GM21529 (cell line): ENCODE data around the gene DISC1.
"Not testable (repeated sequence)": the region's sequence is repeated elsewhere in the genome, so short reads cannot be mapped to it uniquely, and the experiment has no call there.

Experiments
- ATAC-seq: cut with Tn5 transposase; IDR thresholded peaks from one replicate; pipeline ENCODE4 v1.9.1; 2021; ENCODE audit not compliant: unreplicated experiment

The DISC1 gene

GRCh38 chr1:231634323-231635013 is 7.9 kb downstream of the DISC1 start:
- no peak for ATAC-seq

- no peak for ATAC-seq
Measured at GRCh38 chr1:231636157-231636556, 9.6 kb downstream of the DISC1 start.

GRCh38 chr1:231636922-231637321 is 10.3 kb downstream of the DISC1 start:
- not testable (repeated sequence) for ATAC-seq

- no peak for ATAC-seq
Measured at GRCh38 chr1:231638647-231639046, 12.1 kb downstream of the DISC1 start.

GRCh38 chr1:231639819-231640218 is 13.2 kb downstream of the DISC1 start:
- ATAC-seq, result no peak

GRCh38 chr1:231641444-231641843 is 14.9 kb downstream of the DISC1 start:
- ATAC-seq, result not testable (repeated sequence)

GRCh38 chr1:231642061-231642460 is 15.5 kb downstream of the DISC1 start:
- not testable (repeated sequence) for ATAC-seq

GRCh38 chr1:231642618-231643017 is 16.0 kb downstream of the DISC1 start:
- ATAC-seq, result no peak

GRCh38 chr1:231643071-231643934 is 16.7 kb downstream of the DISC1 start:
- ATAC-seq, result no peak

- ATAC-seq, result no peak
Measured at GRCh38 chr1:231643935-231644237, 17.3 kb downstream of the DISC1 start.

- not testable (repeated sequence) for ATAC-seq
Measured at GRCh38 chr1:231645634-231646033, 19.0 kb downstream of the DISC1 start.

GRCh38 chr1:231646165-231646564 is 19.6 kb downstream of the DISC1 start:
- ATAC-seq, result not testable (repeated sequence)

- not testable (repeated sequence) for ATAC-seq
Measured at GRCh38 chr1:231651621-231652260, 25.2 kb downstream of the DISC1 start.

- ATAC-seq, result no peak
Measured at GRCh38 chr1:231653632-231654031, 27.0 kb downstream of the DISC1 start.

- no peak for ATAC-seq
Measured at GRCh38 chr1:231656741-231657140, 30.2 kb downstream of the DISC1 start.

- ATAC-seq, result not testable (repeated sequence)
Measured at GRCh38 chr1:231658223-231658622, 31.6 kb downstream of the DISC1 start.

- no peak for ATAC-seq
Measured at GRCh38 chr1:231660198-231660597, 33.6 kb downstream of the DISC1 start.

- no peak for ATAC-seq
Measured at GRCh38 chr1:231663211-231663792, 36.7 kb downstream of the DISC1 start.

- no peak for ATAC-seq
Measured at GRCh38 chr1:231665101-231665500, 38.5 kb downstream of the DISC1 start.

GRCh38 chr1:231665726-231666125 is 39.1 kb downstream of the DISC1 start:
- ATAC-seq, result no peak

- no peak for ATAC-seq
Measured at GRCh38 chr1:231666220-231666936, 39.8 kb downstream of the DISC1 start.
